Stimulated activated CD8-positive, alpha-beta memory T cell treated with anti-CD3 and anti-CD28 coated beads, Interleukin-7, amount 100 ng/mL, for 1 hour (primary cell): ENCODE results near the gene CTRL.

Source experiments
- DNase-seq, 2 donors: peaks; one replicate each; pipeline ENCODE4 v3.0.0-alpha.2; 2020; ENCODE audit warnings: low read depth in 2 of 2

The CTRL gene

DNA sequence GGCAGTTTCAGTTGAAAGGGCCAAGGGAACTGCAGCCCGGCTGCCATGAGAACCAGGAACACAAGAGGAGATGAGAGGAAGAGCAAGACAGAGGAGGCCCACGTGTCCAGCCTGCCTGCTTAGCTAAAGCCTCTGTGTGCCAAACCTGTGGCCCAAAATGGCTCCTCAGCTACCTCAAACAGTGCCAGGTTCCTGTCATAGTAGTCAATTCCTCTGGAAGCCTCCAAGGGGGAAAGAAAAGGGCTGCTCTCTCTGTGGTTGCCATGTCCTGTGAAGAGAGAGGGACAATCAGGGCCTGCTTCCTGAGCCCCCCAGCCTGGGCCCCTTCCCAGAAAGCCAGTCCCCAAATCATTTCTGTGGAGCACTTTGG, 31.6 kb upstream of the CTRL start:
- DNase-seq = no peak

DNA sequence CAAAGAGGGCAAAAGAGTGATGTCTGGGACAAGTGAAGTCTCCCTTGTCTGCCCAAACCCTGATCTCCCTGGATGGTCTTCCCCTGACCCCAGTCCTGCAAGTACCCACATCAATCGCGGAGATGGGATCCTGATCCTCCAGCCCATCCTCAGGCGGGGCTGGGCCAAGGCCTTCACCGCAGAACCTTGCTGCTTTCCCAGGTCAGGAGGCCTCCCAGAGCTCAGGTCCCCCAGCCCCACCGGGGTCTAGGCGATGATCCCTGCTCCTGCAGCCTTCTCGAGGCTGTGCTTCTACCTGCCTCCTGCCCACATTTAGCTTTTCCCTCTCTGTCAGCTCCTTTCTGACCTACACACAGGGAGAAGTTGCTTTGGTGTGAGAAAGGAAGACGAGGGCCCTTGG, 30.5 kb upstream of the CTRL start:
- no peak for DNase-seq

DNA sequence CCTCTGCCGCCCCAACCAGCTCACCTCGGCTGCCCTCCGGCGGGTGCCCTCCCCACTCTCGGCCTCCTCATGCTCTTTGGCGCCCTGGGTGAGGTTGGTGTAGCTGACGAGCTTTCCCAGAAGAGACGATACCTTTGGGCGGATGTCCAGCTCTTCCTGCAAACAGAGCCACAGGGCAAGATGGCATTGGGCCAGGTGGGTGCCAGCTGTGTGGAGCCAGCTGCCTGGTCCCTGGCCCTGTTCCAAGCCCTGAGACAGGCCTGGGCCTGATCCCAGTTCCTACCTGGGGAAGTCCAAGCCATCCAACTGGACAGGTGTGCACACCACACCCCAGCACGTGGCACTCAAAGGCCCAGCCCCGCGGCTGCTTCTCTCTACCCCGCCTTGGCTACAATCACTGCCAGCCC, 29.9 kb upstream of the CTRL start:
- no peak for DNase-seq

DNA sequence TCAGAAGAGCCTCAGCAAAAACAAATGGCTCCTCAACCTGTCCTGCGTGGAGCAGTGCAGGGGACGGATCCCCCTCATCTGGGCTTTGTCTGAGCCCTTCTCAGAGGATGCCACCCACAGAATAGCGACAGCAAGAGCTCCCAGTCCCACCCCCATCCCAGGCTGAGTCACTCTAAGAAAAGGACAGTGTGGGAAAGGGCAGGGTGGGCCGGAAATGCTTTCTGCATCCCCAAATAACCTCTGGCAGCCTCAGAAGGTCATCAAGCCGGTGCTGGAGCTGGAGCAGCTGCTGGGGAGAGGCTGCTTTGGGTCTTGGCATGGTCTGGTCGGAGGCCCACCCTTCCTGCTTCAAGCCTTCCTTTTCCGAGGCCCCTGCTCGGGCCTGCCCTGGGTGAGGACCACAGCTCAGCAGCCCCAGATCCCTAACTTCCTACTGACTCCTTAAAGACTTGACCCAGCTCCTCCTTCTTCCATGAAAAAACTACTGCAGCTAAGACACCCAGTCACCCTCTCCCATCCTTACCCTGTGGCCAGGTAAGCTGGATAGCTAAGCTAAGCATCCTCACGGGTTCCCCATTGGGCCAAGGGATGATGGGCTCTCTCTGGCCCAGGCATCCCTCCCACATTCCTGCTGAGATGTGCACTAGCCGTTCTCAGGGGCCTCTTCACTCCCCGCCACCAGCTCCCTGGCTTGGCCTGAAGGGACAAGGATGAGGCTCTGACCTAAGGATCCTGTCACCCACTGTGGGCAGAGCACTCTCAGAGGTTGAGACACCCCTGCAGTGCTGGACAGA, 28.1 kb upstream of the CTRL start:
- no peak for DNase-seq

DNA sequence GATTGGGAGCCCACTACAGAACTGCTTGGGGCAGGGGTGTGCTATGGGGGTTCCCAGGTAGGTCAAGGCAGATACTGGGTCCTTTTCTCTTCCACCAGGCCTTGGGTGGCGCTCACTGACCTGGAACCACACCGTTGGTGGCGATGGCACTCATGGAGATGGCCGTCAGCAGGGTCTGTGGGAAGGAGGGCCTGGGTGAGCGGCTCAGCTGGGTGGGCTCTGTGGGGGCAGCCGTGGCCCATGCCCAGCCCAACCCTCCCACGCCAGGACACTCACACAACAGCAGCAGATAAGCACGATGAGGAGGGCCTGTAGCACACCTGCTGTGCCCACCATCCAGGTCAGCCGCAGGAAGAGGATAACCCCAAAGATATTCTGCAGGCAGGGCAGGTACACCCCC, 26.0 kb upstream of the CTRL start:
- no peak for DNase-seq

GRCh38 chr16:67954421-67955196, 22.9 kb upstream of the CTRL start:
- no peak for DNase-seq

GRCh38 chr16:67953641-67954375, 22.1 kb upstream of the CTRL start:
- DNase-seq = no peak

GRCh38 chr16:67951485-67951884, 19.8 kb upstream of the CTRL start:
- no peak for DNase-seq

GRCh38 chr16:67950335-67950843, 18.7 kb upstream of the CTRL start:
- DNase-seq = no peak

- no peak for DNase-seq
These were observed 18.0 kb upstream of the CTRL start for GRCh38 chr16:67949645-67950044.

DNA sequence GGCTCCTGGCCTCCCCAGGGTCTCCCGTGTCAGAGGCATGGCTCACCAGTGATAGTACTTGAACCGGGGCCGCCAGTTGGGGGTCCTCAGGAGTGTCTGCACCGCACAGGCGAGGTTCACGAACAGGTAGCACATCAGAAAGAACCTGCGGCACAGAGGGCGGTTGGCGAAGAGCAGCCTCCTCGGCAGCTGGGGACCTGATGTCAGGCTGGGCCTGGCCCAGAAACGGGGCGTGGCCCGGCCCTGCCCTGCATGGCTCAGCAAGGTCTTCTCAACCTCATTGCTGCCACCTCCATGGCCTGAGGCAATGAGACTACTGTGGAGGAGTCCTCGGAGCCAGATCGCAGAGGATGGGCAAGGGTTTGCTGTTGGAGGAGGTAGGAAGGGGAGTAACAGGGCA, 16.4 kb upstream of the CTRL start:
- DNase-seq = no peak

- DNase-seq = no peak
These were observed 15.4 kb upstream of the CTRL start for GRCh38 chr16:67946966-67947558.

- DNase-seq = no peak
These were observed 14.5 kb upstream of the CTRL start for GRCh38 chr16:67946128-67946569.

DNA sequence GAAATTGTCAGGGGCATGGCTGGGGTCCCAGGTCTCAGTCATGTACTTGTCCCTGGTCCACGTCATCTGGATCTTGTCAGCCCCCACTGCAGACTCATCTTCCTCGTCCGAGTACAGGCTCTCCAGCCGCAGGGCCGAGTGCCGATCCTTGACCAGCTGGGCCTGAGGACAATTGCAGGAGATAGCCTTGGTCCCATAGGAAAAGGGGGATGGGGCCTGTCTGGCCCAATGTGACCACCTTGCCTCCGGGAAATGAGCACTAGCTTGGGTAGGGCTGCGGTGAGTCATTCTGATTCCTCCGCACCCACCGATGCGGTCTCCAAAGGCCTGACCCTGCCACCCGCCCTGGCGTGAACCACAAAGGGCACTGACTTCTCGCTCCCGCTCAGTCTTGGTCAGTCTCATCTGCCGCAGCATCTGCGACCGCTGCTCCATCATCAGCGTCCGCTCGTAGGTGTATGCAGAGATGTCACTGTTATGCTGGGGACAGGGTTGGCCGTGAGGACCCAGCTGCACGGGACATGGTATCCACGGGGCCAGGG, 13.8 kb upstream of the CTRL start:
- DNase-seq = no peak

- DNase-seq = no peak
These were observed 13.2 kb upstream of the CTRL start for GRCh38 chr16:67944690-67945391.

DNA sequence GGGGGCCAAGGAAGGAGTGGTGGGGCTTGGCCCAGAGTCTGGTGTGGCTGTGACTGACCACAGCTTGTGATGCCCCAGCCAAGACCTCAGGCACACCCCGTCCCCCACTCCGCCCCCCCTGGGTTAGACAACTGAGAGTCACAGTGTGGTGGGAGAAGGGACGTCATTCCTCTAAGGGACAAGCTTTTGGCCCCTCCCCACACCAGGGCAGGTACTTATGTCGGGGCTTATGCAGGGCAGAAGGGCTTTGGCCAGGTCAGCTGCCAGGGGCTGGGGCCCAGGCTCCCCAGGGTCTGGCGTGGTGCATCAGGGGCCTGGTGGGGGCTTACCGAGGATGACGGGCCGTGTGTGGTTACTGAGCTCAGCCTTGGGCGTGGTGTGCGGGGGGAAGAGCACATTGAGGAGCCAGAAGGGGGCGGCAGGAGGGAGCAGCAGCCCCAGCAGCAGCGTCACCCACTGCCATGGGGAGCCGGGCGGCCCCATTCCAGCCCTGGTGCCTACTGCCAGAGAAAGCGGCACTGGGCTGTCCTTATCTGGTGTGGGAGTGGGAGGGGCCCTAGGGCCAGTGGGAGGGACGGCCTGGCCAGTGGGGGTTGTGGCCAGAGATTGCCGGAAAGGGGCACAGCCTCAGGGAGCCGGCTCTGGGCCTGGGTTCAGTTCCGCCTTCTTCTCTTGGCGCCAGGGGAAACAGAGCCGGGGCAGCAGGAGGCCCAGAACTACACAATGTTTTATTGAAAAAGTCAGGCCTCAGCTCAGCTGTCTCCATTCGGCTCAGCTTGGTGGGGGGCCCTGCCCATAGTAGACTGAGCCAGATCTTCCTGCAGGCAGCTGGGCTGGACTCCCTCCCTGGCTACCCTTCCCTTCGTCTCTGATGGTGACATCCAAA, 12.2 kb upstream of the CTRL start, which contains the start of gene LCAT:
LCAT (minus strand) TSS at position 502 of the 886 bp plus-strand sequence; CDS start at position 483, 19 bp downstream.
- DNase-seq = no peak

DNA sequence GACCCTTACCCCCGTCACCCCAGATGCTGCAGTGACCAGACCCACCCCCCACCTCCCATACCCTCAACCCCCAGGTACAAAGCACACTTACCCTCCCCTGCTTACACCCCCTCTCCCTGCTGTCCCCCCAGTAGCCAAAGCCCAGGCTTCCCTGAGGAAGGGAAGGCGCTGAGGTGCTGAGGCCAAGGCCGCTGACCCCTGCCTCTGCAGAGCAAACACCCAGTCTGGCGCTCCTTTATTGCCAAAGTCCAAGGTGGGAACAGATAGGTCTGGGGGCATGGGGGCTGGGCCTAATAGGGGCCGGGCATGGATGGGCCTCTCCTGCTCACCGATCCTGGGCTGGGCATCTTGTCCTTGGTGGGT, 11.6 kb upstream of the CTRL start:
- DNase-seq = no peak

DNA sequence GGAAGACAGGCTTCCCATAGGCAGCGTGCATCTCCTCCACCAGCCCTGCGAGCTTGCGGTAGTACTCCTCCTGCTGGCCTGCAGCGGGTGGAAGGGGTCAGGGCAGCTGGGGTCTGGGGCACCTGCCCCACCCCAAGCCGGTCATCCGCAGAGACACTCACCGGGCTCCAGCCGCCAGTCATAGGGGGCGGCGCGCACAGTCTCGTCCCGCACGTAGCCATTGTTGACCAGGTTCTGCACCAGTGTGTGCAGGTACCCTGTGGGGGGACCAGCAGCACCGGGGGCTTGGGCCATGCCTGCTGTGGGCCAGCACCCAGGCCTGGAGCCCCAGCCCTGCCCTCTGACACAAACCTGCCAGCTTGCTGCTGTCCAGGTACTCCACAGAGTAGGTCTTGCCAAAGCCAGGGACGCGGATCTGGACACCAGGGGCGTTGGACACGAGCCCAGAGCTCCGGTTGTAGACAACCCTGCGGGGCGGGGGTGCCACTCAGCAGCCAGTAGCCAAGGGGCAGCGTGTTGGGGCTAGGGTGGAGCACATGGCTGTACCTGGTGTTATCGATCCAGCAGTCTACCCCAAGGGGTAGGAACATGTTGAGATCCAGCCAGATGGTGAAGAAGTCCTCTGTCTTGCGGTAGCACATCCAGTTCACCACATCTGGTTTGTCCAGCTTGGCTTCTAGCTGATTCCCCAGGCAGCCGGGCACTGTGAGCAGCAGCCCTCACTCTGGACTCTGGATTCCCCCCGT, 11.0 kb upstream of the CTRL start:
- no peak for DNase-seq

- DNase-seq = no peak
These were observed 10.5 kb upstream of the CTRL start for GRCh38 chr16:67942200-67942509.
